ENCODE results near the gene SLC25A30. TPM values are rescaled to one million over a fixed set of nuclear protein-coding genes. Genes with fewer than 3 reads are reported as not detected.

The SLC25A30 gene
- total and polyA plus RNA-seq, 9 donors: 11.6 to 19.6 (median 14.0) TPM

DNA sequence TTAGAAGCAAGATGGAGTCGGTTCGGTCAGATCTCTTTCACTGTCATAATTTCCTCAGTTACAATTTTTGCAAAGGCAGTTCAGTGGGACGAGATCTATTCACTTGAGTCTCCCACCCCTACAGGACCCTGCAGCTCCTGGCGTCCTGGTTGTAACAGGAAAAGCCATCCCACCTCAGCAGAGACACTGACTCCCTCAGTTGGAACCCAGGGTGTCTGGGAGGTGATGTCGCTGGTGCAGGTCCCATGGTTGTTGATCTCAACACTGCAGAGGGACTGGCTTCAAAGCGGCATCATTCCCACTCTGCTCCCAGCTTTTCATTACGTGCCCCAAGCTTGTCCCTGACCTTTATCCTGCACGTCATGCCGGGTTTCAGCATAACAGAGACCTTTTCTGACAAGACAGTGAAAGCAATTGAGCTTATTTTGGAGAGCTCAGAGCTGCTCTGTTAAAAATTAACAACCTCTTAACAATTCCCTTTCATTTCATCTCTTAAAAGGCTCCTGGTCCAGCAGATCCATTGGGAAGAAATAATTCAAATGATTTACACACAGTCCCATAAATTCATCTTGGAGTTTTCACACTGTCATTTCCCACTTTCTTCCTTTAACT is 29.0 kb upstream of the SLC25A30 start:
- H3K27me3 ChIP-seq (ENCODE audit: control insufficient read depth, insufficient read depth, low read length): peaks cover 4% of the 10 kb centered on the region
- no peak overlapping the region for H3K27ac ChIP-seq (ENCODE audit: low read length)
- no peaks in the 10 kb centered on the region for H3K4me1 ChIP-seq (ENCODE audit: control insufficient read depth, insufficient read depth, low read length)
- no peaks in the 10 kb centered on the region for H3K9me3 ChIP-seq (replicated peaks; ENCODE audit: control insufficient read depth, low read depth, low read length)
- WGBS (ENCODE audit: insufficient coverage): 67% methylated on average over 2 of the region's 9 CpGs
- no peak overlapping the region for H3K4me3 ChIP-seq (ENCODE audit: low read length)
- no peaks in the 10 kb centered on the region for H3K36me3 ChIP-seq (ENCODE audit: control insufficient read depth, insufficient read depth, low read length)
- DNase-seq: no peak

DNA sequence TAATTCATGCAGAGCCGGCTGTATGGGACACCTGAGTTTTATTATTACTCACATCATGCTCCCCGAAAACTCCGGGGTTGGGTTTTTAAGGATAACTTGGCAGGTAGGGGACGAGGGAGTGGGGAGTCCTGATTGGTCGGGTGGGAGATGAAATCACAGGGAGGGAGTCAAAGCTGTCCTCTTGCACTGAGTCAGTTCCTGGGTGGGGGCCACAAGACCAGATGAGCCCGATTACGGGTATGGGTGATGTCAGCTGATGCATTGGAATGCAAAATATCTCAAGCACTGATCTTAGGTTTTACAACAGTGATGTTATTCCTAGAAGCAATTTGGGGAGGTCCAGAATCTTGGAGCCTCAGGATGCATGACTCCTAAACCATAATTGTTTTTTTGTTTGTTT is 28.0 kb upstream of the SLC25A30 start:
- WGBS (ENCODE audit: insufficient coverage): 66% methylated on average over 4 of the region's 7 CpGs
- H3K27me3 ChIP-seq (ENCODE audit: control insufficient read depth, insufficient read depth, low read length): peaks cover 4% of the 10 kb centered on the region
- no peak overlapping the region for H3K4me3 ChIP-seq (ENCODE audit: low read length)
- H3K36me3 ChIP-seq (ENCODE audit: control insufficient read depth, insufficient read depth, low read length): no peaks in the 10 kb centered on the region
- H3K27ac ChIP-seq (ENCODE audit: low read length): no peak overlapping the region
- no peak for DNase-seq
- H3K9me3 ChIP-seq (replicated peaks; ENCODE audit: control insufficient read depth, low read depth, low read length): no peaks in the 10 kb centered on the region
- H3K4me1 ChIP-seq (ENCODE audit: control insufficient read depth, insufficient read depth, low read length): no peaks in the 10 kb centered on the region

DNA sequence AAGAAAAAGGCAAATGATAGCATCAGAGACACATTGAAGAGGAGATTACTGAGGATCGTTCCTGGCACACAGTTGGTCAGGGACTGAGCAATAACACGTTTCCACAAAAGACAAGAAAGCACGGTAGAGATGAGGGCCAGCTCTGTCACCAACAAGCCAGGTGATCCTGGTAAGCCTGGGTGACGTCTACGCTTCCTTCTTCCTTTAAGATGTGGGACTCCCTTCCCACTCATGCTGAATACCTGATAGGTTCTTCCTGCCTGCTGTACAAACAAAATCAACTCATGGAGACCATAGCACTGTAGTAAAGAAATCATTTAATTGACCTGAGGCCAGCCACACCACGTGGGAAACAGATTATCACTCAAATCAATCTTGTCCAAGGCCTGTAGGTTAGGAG is 26.9 kb upstream of the SLC25A30 start:
- Histone ChIP-seq H3K4me3 (ENCODE audit: low read length) (no peak overlapping the region), H3K9me3 (replicated peaks; ENCODE audit: control insufficient read depth, low read depth, low read length) (no peaks in the 10 kb centered on the region)
- WGBS (ENCODE audit: insufficient coverage): 71% methylated on average over 6 of the region's 6 CpGs

GRCh38 chr13:45441633-45442032 is 23.5 kb upstream of the SLC25A30 start:
- Histone ChIP-seq H3K36me3 (ENCODE audit: control insufficient read depth, insufficient read depth, low read length) (no peaks in the 10 kb centered on the region), H3K4me3 (ENCODE audit: low read length) (no peak overlapping the region), H3K9me3 (replicated peaks; ENCODE audit: control insufficient read depth, low read depth, low read length) (no peaks in the 10 kb centered on the region), H3K27ac (ENCODE audit: low read length) (no peak overlapping the region), H3K4me1 (ENCODE audit: control insufficient read depth, insufficient read depth, low read length) (no peaks in the 10 kb centered on the region), H3K27me3 (ENCODE audit: control insufficient read depth, insufficient read depth, low read length) (no peaks in the 10 kb centered on the region)
- WGBS (ENCODE audit: insufficient coverage): no CpG with 5 or more reads among the region's 2 CpGs
- DNase-seq: no peak

More for the DNA sequence above, 26.9 kb upstream of the SLC25A30 start:
- H3K36me3 ChIP-seq (ENCODE audit: control insufficient read depth, insufficient read depth, low read length): no peaks in the 10 kb centered on the region
- no peak overlapping the region for H3K27ac ChIP-seq (ENCODE audit: low read length)
- H3K27me3 ChIP-seq (ENCODE audit: control insufficient read depth, insufficient read depth, low read length): peaks cover 4% of the 10 kb centered on the region
- DNase-seq: no peak
- no peaks in the 10 kb centered on the region for H3K4me1 ChIP-seq (ENCODE audit: control insufficient read depth, insufficient read depth, low read length)

DNA sequence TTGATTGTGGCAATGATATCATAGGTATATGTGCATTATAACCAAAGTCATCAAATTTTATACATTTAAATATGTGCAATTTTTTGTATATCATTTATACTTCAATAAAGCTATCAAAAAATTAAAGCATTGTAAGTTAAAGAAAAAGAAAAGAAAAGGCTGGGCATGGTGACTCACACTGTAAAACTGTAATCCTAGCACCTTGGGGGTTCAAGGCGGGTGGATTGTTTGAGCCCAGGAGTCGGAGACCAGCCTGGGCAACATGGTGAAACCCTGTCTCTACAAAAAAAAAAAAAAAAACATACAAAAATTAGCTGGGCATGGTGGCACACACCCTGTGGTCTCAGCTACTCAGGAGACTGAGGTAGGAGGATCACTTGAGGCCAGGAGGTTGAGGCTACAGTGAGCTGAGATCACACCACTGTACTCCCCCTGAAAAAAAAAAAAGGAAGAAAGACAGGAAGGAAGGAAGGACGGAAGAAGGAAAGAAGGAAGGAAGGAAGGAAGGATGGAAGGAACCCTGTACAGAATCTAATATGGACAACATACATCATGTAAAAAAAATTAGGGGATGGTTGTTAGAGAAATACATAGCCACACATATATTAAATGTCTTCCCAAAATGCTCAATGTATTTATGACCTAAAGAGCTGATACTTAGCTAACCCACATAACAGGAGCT is 21.7 kb upstream of the SLC25A30 start:
- Histone ChIP-seq H3K4me3 (ENCODE audit: low read length) (no peak overlapping the region), H3K4me1 (ENCODE audit: control insufficient read depth, insufficient read depth, low read length) (no peaks in the 10 kb centered on the region), H3K36me3 (ENCODE audit: control insufficient read depth, insufficient read depth, low read length) (no peaks in the 10 kb centered on the region), H3K27me3 (ENCODE audit: control insufficient read depth, insufficient read depth, low read length) (no peaks in the 10 kb centered on the region), H3K9me3 (replicated peaks; ENCODE audit: control insufficient read depth, low read depth, low read length) (no peaks in the 10 kb centered on the region), H3K27ac (ENCODE audit: low read length) (no peak overlapping the region)
- no peak for DNase-seq
- 80% methylated on average over 1 of the region's 3 CpGs for WGBS (ENCODE audit: insufficient coverage)

DNA sequence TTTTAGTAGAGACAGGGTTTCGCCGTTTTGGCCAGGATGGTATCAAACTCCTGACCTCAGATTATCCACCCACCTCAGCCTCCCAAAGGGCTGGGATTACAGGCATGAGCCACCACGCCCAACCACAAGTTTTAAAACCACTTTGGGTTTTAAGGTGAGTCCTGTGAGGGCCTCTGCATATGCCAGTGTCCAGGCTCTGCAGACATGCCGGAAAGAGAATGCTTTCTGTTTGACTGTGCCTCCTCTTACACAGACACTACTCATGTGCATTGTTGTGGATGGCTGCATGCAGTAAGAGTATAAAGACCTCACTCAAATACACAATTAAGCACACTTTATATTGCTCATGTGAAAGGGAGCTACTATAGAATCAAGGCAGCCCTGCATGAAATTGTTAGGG is 20.8 kb upstream of the SLC25A30 start:
- Histone ChIP-seq H3K4me1 (ENCODE audit: control insufficient read depth, insufficient read depth, low read length) (no peaks in the 10 kb centered on the region), H3K4me3 (ENCODE audit: low read length) (no peak overlapping the region), H3K36me3 (ENCODE audit: control insufficient read depth, insufficient read depth, low read length) (no peaks in the 10 kb centered on the region), H3K27ac (ENCODE audit: low read length) (no peak overlapping the region), H3K9me3 (replicated peaks; ENCODE audit: control insufficient read depth, low read depth, low read length) (no peaks in the 10 kb centered on the region), H3K27me3 (ENCODE audit: control insufficient read depth, insufficient read depth, low read length) (no peaks in the 10 kb centered on the region)
- DNase-seq: no peak
- no CpG with 5 or more reads among the region's 4 CpGs for WGBS (ENCODE audit: insufficient coverage)

- no peak for DNase-seq
Measured at GRCh38 chr13:45437947-45438346, 19.8 kb upstream of the SLC25A30 start.

DNA sequence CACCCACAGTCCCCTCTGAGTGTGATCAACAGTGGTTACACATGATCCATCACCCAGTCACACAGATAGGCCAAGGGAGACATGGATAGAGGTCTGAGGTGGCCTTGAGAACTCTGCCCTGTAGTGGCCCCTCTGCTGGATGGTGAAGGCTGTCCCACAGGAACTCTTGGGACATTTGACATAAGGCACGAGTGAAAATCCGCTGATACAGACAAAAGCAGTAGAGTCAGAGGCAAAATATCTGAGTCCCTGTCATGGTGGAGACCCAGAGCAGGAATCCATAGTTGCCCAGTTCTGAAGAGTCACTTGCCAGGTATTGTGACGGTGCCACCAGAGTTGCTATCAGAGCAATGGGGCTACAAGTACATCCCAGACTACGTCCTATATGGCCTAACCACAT is 18.8 kb upstream of the SLC25A30 start:
- H3K9me3 ChIP-seq (replicated peaks; ENCODE audit: control insufficient read depth, low read depth, low read length): no peaks in the 10 kb centered on the region
- no peaks in the 10 kb centered on the region for H3K36me3 ChIP-seq (ENCODE audit: control insufficient read depth, insufficient read depth, low read length)
- no peak for DNase-seq
- H3K4me3 ChIP-seq (ENCODE audit: low read length): no peak overlapping the region
- no peaks in the 10 kb centered on the region for H3K27me3 ChIP-seq (ENCODE audit: control insufficient read depth, insufficient read depth, low read length)
- H3K27ac ChIP-seq (ENCODE audit: low read length): no peak overlapping the region
- H3K4me1 ChIP-seq (ENCODE audit: control insufficient read depth, insufficient read depth, low read length): peaks cover 2% of the 10 kb centered on the region
- WGBS (ENCODE audit: insufficient coverage): 87% methylated on average over 4 of the region's 4 CpGs

More at GRCh38 chr13:45437947-45438346, 19.8 kb upstream of the SLC25A30 start:
- H3K4me1 ChIP-seq (ENCODE audit: control insufficient read depth, insufficient read depth, low read length): peaks cover 2% of the 10 kb centered on the region
- no peaks in the 10 kb centered on the region for H3K9me3 ChIP-seq (replicated peaks; ENCODE audit: control insufficient read depth, low read depth, low read length)
- no peak overlapping the region for H3K4me3 ChIP-seq (ENCODE audit: low read length)
- no peak overlapping the region for H3K27ac ChIP-seq (ENCODE audit: low read length)
- WGBS (ENCODE audit: insufficient coverage): 66% methylated on average over 4 of the region's 4 CpGs
- H3K27me3 ChIP-seq (ENCODE audit: control insufficient read depth, insufficient read depth, low read length): no peaks in the 10 kb centered on the region
- H3K36me3 ChIP-seq (ENCODE audit: control insufficient read depth, insufficient read depth, low read length): no peaks in the 10 kb centered on the region

DNA sequence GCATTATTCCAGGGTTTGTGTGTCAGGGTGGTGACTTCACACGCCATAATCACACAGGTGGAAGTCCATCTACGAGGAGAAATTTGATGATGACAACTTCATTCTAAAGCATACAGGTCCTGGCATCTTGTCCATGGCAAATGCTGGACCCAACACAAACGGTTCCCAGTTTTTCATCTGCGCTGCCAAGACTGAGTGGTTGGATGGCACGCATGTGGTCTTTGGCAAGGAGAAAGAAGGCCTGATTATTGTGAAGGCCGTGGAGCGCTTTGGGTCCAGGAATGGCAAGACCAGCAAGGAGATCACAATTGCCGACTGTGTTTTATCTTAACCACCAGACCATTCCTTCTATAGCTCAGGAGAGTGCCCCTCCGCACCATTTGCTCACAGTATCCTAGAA is 18.2 kb upstream of the SLC25A30 start:
- no peaks in the 10 kb centered on the region for H3K27me3 ChIP-seq (ENCODE audit: control insufficient read depth, insufficient read depth, low read length)
- H3K9me3 ChIP-seq (replicated peaks; ENCODE audit: control insufficient read depth, low read depth, low read length): no peaks in the 10 kb centered on the region
- H3K4me1 ChIP-seq (ENCODE audit: control insufficient read depth, insufficient read depth, low read length): peaks cover 2% of the 10 kb centered on the region
- DNase-seq: no peak
- H3K36me3 ChIP-seq (ENCODE audit: control insufficient read depth, insufficient read depth, low read length): no peaks in the 10 kb centered on the region
- H3K27ac ChIP-seq (ENCODE audit: low read length): no peak overlapping the region
- WGBS (ENCODE audit: insufficient coverage): 94% methylated on average over 2 of the region's 9 CpGs
- H3K4me3 ChIP-seq (ENCODE audit: low read length): no peak overlapping the region

- WGBS (ENCODE audit: insufficient coverage): 95% methylated on average over 4 of the region's 8 CpGs
- H3K36me3 ChIP-seq (ENCODE audit: control insufficient read depth, insufficient read depth, low read length): no peaks in the 10 kb centered on the region
- DNase-seq: no peak
- H3K9me3 ChIP-seq (replicated peaks; ENCODE audit: control insufficient read depth, low read depth, low read length): no peaks in the 10 kb centered on the region
- H3K27ac ChIP-seq (ENCODE audit: low read length): no peak overlapping the region
- H3K27me3 ChIP-seq (ENCODE audit: control insufficient read depth, insufficient read depth, low read length): no peaks in the 10 kb centered on the region
- peaks cover 2% of the 10 kb centered on the region for H3K4me1 ChIP-seq (ENCODE audit: control insufficient read depth, insufficient read depth, low read length)
- no peak overlapping the region for H3K4me3 ChIP-seq (ENCODE audit: low read length)
Measured at GRCh38 chr13:45434556-45435371, 16.6 kb upstream of the SLC25A30 start.

All from muscle of leg (tissue), 11 donors.